CD14-positive monocyte (primary cell): ENCODE measurements around the gene BPIFB4. TPM values are rescaled to one million over a fixed set of nuclear protein-coding genes. Genes with fewer than 3 reads are reported as not detected.

Experiments
- DNase-seq, 3 donors: peaks; one replicate each; pipeline ENCODE4 v3.0.0-alpha.2; 2011 to 2022
- H2AFZ ChIP-seq: 2 replicates; pipeline ENCODE4 v1.6.0; 2012; ENCODE audit warnings: mild to moderate bottlenecking, low read depth, low read length, inconsistent platforms; ENCODE audit not compliant: insufficient read depth, poor library complexity, severe bottlenecking
- H3K27ac ChIP-seq, 2 donors: 1 replicate in 1 of 2; 2 replicates in 1 of 2; pipeline ENCODE4 v1.5.1; 2012 to 2013; ENCODE audit warnings: low read length in 2 of 2, control low read depth in 1 of 2, inconsistent platforms in 1 of 2, low read depth in 1 of 2, mild to moderate bottlenecking in 1 of 2
- H3K27me3 ChIP-seq, 2 donors: one replicate each; pipeline versions ENCODE4 v1.6.0 to v1.6.1; 2011 to 2013; ENCODE audit warnings: low read length in 2 of 2; ENCODE audit not compliant: control insufficient read depth in 2 of 2, insufficient read depth in 2 of 2
- H3K36me3 ChIP-seq, 2 donors: replicated peaks in 1 of 2; 1 replicate in 1 of 2; 2 replicates in 1 of 2; pipeline versions ENCODE4 v1.5.1 to v1.6.1; 2012 to 2013; ENCODE audit warnings: low read length in 2 of 2, control low read depth in 1 of 2, inconsistent platforms in 1 of 2, mild to moderate bottlenecking in 1 of 2; ENCODE audit not compliant: insufficient read depth in 2 of 2, control insufficient read depth in 1 of 2
- H3K4me1 ChIP-seq, 2 donors: 1 replicate in 1 of 2; 2 replicates in 1 of 2; pipeline versions ENCODE4 v1.5.1 to v1.6.1; 2012 to 2013; ENCODE audit warnings: low read length in 2 of 2, control low read depth in 1 of 2, inconsistent platforms in 1 of 2, mild to moderate bottlenecking in 1 of 2, moderate library complexity in 1 of 2; ENCODE audit not compliant: insufficient read depth in 2 of 2, control insufficient read depth in 1 of 2
- H3K4me2 ChIP-seq: replicated peaks from 2 replicates; pipeline ENCODE3; 2012; ENCODE audit warnings: low read length, moderate library complexity, mild to moderate bottlenecking; ENCODE audit not compliant: poor library complexity, severe bottlenecking; ENCODE audit errors: extremely low read depth
- H3K4me3 ChIP-seq, 3 experiments: fragments of 200-600 bp in 1 of 3; sonication (generic) in 1 of 3; replicated peaks in 1 of 3; 1 replicate in 2 of 3; 2 replicates in 1 of 3; pipeline ENCODE4 v1.5.1; 2011 to 2013; ENCODE audit warnings: low read length in 3 of 3, mild to moderate bottlenecking in 3 of 3, control low read depth in 2 of 3, low read depth in 2 of 3, inconsistent platforms in 1 of 3, moderate library complexity in 1 of 3
- H3K79me2 ChIP-seq: 2 replicates; pipeline ENCODE4 v1.6.0; 2012; ENCODE audit warnings: mild to moderate bottlenecking, control low read depth, inconsistent platforms, low read length, moderate library complexity; ENCODE audit not compliant: insufficient read depth
- H3K9ac ChIP-seq: 2 replicates; pipeline ENCODE4 v1.6.0; 2017; ENCODE audit warnings: low read length, mild to moderate bottlenecking; ENCODE audit not compliant: insufficient read depth, poor library complexity, severe bottlenecking
- H3K9me3 ChIP-seq, 2 donors: replicated peaks in 1 of 2; 1 replicate in 1 of 2; 2 replicates in 1 of 2; pipeline versions ENCODE4 v1.5.1 to v1.6.1; 2012 to 2013; ENCODE audit warnings: low read length in 2 of 2, control low read depth in 1 of 2; ENCODE audit not compliant: control insufficient read depth in 1 of 2, insufficient read depth in 1 of 2
- H4K20me1 ChIP-seq: 2 replicates; pipeline ENCODE4 v1.6.0; 2012; ENCODE audit warnings: mild to moderate bottlenecking, low read length, control low read depth, moderate library complexity; ENCODE audit not compliant: insufficient read depth
- H3K27ac Mint-ChIP-seq, 7 donors: one replicate each; pipeline ENCODE4 v1.8.0; 2020; ENCODE audit warnings: mild to moderate bottlenecking in 7 of 7, mixed read lengths in 7 of 7, moderate library complexity in 6 of 7, inconsistent platforms in 2 of 7
- H3K27me3 Mint-ChIP-seq, 3 donors: one replicate each; pipeline ENCODE4 v1.8.0; 2021 to 2022; ENCODE audit warnings: low read depth in 3 of 3, mild to moderate bottlenecking in 3 of 3, mixed read lengths in 3 of 3, moderate library complexity in 3 of 3, inconsistent platforms in 1 of 3
- H3K36me3 Mint-ChIP-seq, 2 donors: one replicate each; pipeline ENCODE4 v1.8.0; 2020; ENCODE audit warnings: mixed read lengths in 2 of 2, inconsistent platforms in 1 of 2, mild to moderate bottlenecking in 1 of 2
- H3K4me1 Mint-ChIP-seq: one replicate; pipeline ENCODE4 v1.8.0; 2020; ENCODE audit warnings: mild to moderate bottlenecking, mixed read lengths
- H3K4me3 Mint-ChIP-seq, 2 donors: one replicate each; pipeline ENCODE4 v1.8.0; 2020; ENCODE audit warnings: mild to moderate bottlenecking in 2 of 2, mixed read lengths in 2 of 2, moderate library complexity in 1 of 2
- H3K9me3 Mint-ChIP-seq, 7 donors: one replicate each; pipeline ENCODE4 v1.8.0; 2020 to 2022; ENCODE audit warnings: mixed read lengths in 7 of 7, mild to moderate bottlenecking in 6 of 7, moderate library complexity in 6 of 7, inconsistent platforms in 2 of 7
- CTCF ChIP-seq: fragments of 200-600 bp; IDR thresholded peaks from one replicate; pipeline ENCODE4 v1.8.0; 2022; ENCODE audit warnings: antibody characterized with exemption, mild to moderate bottlenecking
- WGBS: methylation state at CpG from one replicate; pipeline ENCODE4 v1.1.5; 2013; ENCODE audit warnings: missing lambda C conversion rate; ENCODE audit not compliant: insufficient coverage; 5-methylcytosine and 5-hydroxymethylcytosine counted together
- intact Hi-C, 2 donors: fragments of 100-400 bp; cut with micrococcal nuclease; formaldehyde crosslinking; loops; one replicate each; pipeline versions ENCODE4 v1.15.0 to v1.15.1; 2023
- polyA plus RNA-seq, 3 donors: library from polyadenylated mRNA; depleted of rRNA in 1 of 3; unstranded in 2 of 3; stranded (reverse) in 1 of 3; fragments of 300-500 nt in 2 of 3; fragments of >200 nt in 1 of 3; fragmentation: Illumina TruSeq in 2 of 3; gene quantifications; 1 replicate in 2 of 3; 2 replicates in 1 of 3; pipeline ENCODE4 v1.2.3, GENCODE V29; 2012 to 2021

The BPIFB4 gene
- polyA plus RNA-seq, 3 donors: not detected

- H3K4me3 ChIP-seq: no peak overlapping the region
- Mint-ChIP-seq H3K4me1 (no peaks in the 10 kb centered on the region), H3K27me3 (peaks cover 0 to 4% (median 2%) of the 10 kb centered on the region in 3 donors), H3K4me3 (no peak overlapping the region), H3K9me3 (peaks cover 13 to 38% (median 27%) of the 10 kb centered on the region in 7 donors), H3K27ac (no peak overlapping the region), H3K36me3 (no peaks in the 10 kb centered on the region)
- DNase-seq: no peak
- H3K36me3 ChIP-seq: no peaks in the 10 kb centered on the region
- H3K79me2 ChIP-seq: no peaks in the 10 kb centered on the region
- no peak for TF ChIP-seq CTCF
- intact Hi-C loops: no loop called here
- no peaks in the 10 kb centered on the region for H3K4me1 ChIP-seq
- H3K9ac ChIP-seq: no peak overlapping the region
- no peak overlapping the region for H3K4me2 ChIP-seq
- H4K20me1 ChIP-seq: no peaks in the 10 kb centered on the region
- H3K27ac ChIP-seq: no peak overlapping the region
- WGBS: no CpG with 5 or more reads among the region's 3 CpGs
- H3K9me3 ChIP-seq: peaks cover 24 to 30% of the 10 kb centered on the region in 2 donors
- H2AFZ ChIP-seq: no peak overlapping the region
- no peaks in the 10 kb centered on the region for H3K27me3 ChIP-seq
Measured at GRCh38 chr20:33046412-33046811, 33.0 kb upstream of the BPIFB4 start.

GRCh38 chr20:33051333-33051732, 28.1 kb upstream of the BPIFB4 start:
- intact Hi-C loops: no loop called here
- Histone ChIP-seq H4K20me1 (no peaks in the 10 kb centered on the region), H3K27me3 (no peaks in the 10 kb centered on the region), H3K79me2 (no peaks in the 10 kb centered on the region), H2AFZ (no peak overlapping the region), H3K9me3 (peaks cover 3 to 6% of the 10 kb centered on the region in 2 donors), H3K4me1 (no peaks in the 10 kb centered on the region), H3K4me2 (no peak overlapping the region), H3K36me3 (no peaks in the 10 kb centered on the region), H3K4me3 (no peak overlapping the region), H3K9ac (no peak overlapping the region), H3K27ac (no peak overlapping the region)
- peaks cover 0 to 2% (median 2%) of the 10 kb centered on the region in 3 donors for H3K27me3 Mint-ChIP-seq
- no peak for DNase-seq
- no peak for TF ChIP-seq CTCF
- H3K4me3 Mint-ChIP-seq: no peak overlapping the region
- H3K4me1 Mint-ChIP-seq: no peaks in the 10 kb centered on the region
- H3K9me3 Mint-ChIP-seq: peaks cover 0 to 11% (median 3%) of the 10 kb centered on the region in 7 donors
- H3K36me3 Mint-ChIP-seq: no peaks in the 10 kb centered on the region
- 100% methylated on average over 2 of the region's 4 CpGs for WGBS
- H3K27ac Mint-ChIP-seq: no peak overlapping the region
